AG04449 (cell line): ENCODE data around the gene MAT2A.
A peak's percentile ranks its signal among the peaks of the same experiment; 100 is the strongest.

Source experiments
- CTCF ChIA-PET: fragments of 350-600 bp; formaldehyde crosslinking; extraction: SDS; loops from one replicate; lab custom pipeline; 2021; ENCODE audit warnings: antibody characterized with exemption; lab: Yijun Ruan, JAX
- POLR2A ChIA-PET: fragments of 400-600, 350-600 bp; formaldehyde crosslinking; extraction: SDS; loops from one replicate; lab custom pipeline; 2020; ENCODE audit warnings: antibody characterized with exemption, inconsistent platforms; lab: Yijun Ruan, JAX
- DNase-seq: peaks from one replicate; pipeline ENCODE4 v3.0.0-alpha.2; 2010; ENCODE audit warnings: low read depth, low spot score
- H3K4me3 ChIP-seq: 2 replicates; pipeline ENCODE4 v1.5.1; 2011; ENCODE audit warnings: low read depth, mild to moderate bottlenecking, control low read depth, low read length
- CTCF ChIP-seq: IDR thresholded peaks from one replicate; pipeline ENCODE4 v1.5.1; 2011; ENCODE audit warnings: mild to moderate bottlenecking, moderate library complexity, low read length, control low read depth, inconsistent platforms; ENCODE audit not compliant: insufficient read depth; ENCODE audit errors: missing control alignments

MAT2A gene

GRCh38 chr2:85502720-85503119 lies 36.2 kb upstream of the MAT2A start:
- H3K4me3 ChIP-seq, result no peak overlapping the region
- ChIA-PET CTCF (interaction anchor here (1.4 to 1.6 kb wide), 2 partner anchors 36 to 48 kb away, joined by 3 to 6 read pairs; partner anchors contain the start of gene MAT2A), POLR2A (interaction anchor here (5.7 kb wide), 1 partner anchor 36 kb away, joined by 81 read pairs; the partner anchor contains the start of gene MAT2A)
- no peak for TF ChIP-seq CTCF
- DNase-seq, result no peak

- POLR2A ChIA-PET, result interaction anchor here (5.7 kb wide), 1 partner anchor 35 kb away, joined by 81 read pairs; the partner anchor contains the start of gene MAT2A
- CTCF ChIA-PET, result interaction anchor here (1.4 to 1.6 kb wide), 2 partner anchors 35 to 48 kb away, joined by 3 to 6 read pairs; partner anchors contain the start of gene MAT2A
- no peak for DNase-seq
- no peak for TF ChIP-seq CTCF
- H3K4me3 ChIP-seq, result no peak overlapping the region
Observed at GRCh38 chr2:85503168-85503850, 35.7 kb upstream of the MAT2A start.

GRCh38 chr2:85503851-85504777 lies 34.9 kb upstream of the MAT2A start:
- TF ChIP-seq CTCF, result no peak
- POLR2A ChIA-PET, result interaction anchor here (0.8 to 5.7 kb wide), 6 partner anchors 35 to 149 kb away, joined by 3 to 81 read pairs (median 3); partner anchors contain the start of genes ELMOD3, MAT2A and RETSAT
- no peak for DNase-seq
- CTCF ChIA-PET, result interaction anchor here (1.4 to 1.6 kb wide), 2 partner anchors 34 to 47 kb away, joined by 3 to 6 read pairs; partner anchors contain the start of gene MAT2A
- no peak overlapping the region for H3K4me3 ChIP-seq

- ChIA-PET CTCF (no interaction called here), POLR2A (interaction anchor here (0.7 to 5.7 kb wide), 6 partner anchors 34 to 150 kb away, joined by 3 to 81 read pairs (median 3); partner anchors contain the start of genes ELMOD3, MAT2A and RETSAT)
- no peak for TF ChIP-seq CTCF
- DNase-seq, result peak; percentile 81
- H3K4me3 ChIP-seq, result no peak overlapping the region
Observed at GRCh38 chr2:85504778-85505261, 34.1 kb upstream of the MAT2A start.

DNA sequence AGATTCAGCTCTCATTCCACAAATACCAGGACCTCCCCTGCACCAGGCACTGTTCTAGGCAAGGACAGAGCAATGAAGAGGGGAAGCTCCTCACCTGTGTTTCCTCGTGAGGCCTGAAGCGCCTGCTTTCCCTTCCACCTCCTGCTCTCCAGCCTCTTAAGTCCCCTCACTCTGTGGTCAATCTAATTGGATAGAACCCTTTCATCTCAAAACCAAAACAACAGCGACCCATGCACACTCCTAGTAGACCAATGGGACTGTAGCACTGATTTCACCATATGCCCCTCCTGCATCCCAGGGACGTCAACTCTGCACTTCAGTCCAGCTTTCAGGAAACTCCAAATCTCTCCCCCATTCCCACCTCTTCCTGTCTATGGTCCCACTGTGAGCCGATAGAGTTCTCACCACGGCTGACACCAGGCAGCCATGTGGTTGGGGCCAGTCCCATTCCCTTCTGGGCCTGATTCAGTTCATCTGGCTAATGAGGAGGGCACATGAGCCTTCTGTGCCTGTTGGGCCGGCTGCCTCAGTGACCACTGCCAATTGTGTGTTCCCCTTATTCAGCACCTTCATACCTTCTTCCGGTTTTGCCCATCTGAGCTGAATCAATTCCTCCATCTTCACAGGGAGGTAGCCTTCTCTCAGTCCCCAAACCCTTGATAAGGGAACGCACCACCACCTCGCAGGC lies 33.3 kb upstream of the MAT2A start:
- TF ChIP-seq CTCF, result no peak
- DNase-seq, result no peak
- CTCF ChIA-PET, result no interaction called here

More for the DNA sequence above, 33.3 kb upstream of the MAT2A start:
- no peak overlapping the region for H3K4me3 ChIP-seq
- POLR2A ChIA-PET, result interaction anchor here (0.7 to 5.7 kb wide), 3 partner anchors 33 to 72 kb away, joined by 3 to 81 read pairs (median 3); partner anchors contain the start of gene MAT2A
